Adrenal gland (tissue), 5 donors: Measurements from ENCODE around the gene AVPR1B.

Experiments
- CTCF ChIP-seq, 6 experiments: fragments of 450-650 bp in 4 of 6; fragments of 200-600 bp in 2 of 6; sonication (generic) in 1 of 6; IDR thresholded peaks; 1 replicate in 5 of 6; 2 replicates in 1 of 6; pipeline versions ENCODE4 v1.5.1 to v1.8.0; 2016 to 2021; ENCODE audit warnings: antibody characterized with exemption in 6 of 6, mild to moderate bottlenecking in 2 of 6, moderate library complexity in 1 of 6
- POLR2A ChIP-seq, 2 donors: fragments of 450-650 bp; IDR thresholded peaks; one replicate each; pipeline ENCODE4 v1.6.1; 2017; ENCODE audit warnings: antibody characterized with exemption in 2 of 2, mild to moderate bottlenecking in 2 of 2, moderate library complexity in 1 of 2
- donor health status: DM: no; HTN: no; CAD: no.

GRCh38 chr1:206082831-206083695, 34.1 kb downstream of the AVPR1B start:
- TF ChIP-seq CTCF (IDR thresholded peaks at IDR 0.05) (no peak), POLR2A (IDR thresholded peaks at IDR 0.05) (no peak)
